Stimulated activated CD8-positive, alpha-beta memory T cell treated with anti-CD3 and anti-CD28 coated beads, Interleukin-15, amount 100 ng/mL, for 1 hour (primary cell): ENCODE results near the gene MIPEP.
"Not testable (repeated sequence)": the region's sequence is repeated elsewhere in the genome, so short reads cannot be mapped to it uniquely, and the experiment has no call there.

ENCODE experiments used
- DNase-seq: peaks from one replicate; pipeline ENCODE4 v3.0.0-alpha.2; 2020; ENCODE audit warnings: low read depth

MIPEP gene

GRCh38 chr13:23889615-23890607 lies 711 bp upstream of the MIPEP start:
- DNase-seq: no peak

- not testable (repeated sequence) for DNase-seq
Observed at GRCh38 chr13:23884361-23884760, 4.8 kb downstream of the MIPEP start.

DNA sequence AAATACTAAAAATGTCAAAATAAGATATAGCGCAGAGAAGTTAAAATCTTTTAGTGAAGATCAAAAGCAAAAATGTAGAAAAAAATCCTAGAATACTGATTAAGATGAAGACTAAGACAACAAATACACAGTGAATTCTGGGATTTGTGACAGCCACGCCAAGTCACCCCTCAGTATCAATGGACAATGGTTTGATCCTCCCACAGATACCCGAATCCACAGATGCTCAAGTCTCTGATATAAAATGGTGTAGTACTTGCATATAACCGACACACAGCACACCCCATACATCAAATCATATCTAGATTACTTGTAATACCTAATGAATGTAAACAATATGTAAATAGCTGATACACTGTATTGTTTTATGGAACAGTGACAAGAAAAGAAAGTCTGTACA lies 5.9 kb downstream of the MIPEP start:
- no peak for DNase-seq

GRCh38 chr13:23881402-23881800 lies 7.8 kb downstream of the MIPEP start:
- DNase-seq: not testable (repeated sequence)

DNA sequence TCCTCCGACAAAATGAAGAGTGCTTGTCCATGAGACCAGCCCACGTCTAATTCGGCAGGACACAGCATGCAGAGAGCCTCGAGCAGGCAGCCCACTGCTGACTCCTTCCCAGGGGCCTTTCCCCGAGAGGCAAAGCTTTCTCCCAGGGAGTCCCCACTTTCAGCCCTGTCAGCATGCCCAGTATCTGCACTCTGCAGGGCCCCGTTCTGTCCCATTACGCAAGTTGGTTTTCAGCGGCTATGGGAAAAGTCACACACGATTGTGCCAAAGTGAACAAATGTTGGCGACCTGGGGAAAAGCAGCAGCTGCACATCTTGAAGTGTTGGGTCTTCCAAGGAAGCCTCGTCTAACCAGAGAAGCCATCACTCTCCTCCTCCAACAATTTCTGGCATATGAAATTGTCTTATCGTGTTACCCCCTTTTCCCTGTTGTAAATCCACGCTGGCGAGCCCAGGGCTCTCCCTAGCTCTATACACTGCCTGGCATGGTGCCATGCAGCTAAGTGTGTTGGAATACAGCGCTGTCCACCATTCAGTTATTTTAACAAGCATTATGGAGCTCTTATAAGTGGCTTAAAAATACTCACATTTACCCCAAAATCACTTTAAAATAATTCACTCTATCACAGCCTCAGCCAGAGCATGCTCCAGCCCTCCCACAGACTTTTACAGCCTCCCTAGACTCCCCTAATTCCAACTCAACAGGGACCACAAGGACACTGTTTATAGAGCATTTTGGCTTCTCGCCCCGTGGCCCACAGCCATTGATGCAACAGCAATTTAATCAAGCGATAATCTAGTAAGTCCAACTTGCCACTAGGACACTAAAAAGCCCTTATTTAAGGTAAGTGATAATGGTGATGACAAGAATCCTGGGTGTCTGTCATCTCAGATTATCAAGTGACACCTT lies 8.5 kb downstream of the MIPEP start:
- not testable (repeated sequence) for DNase-seq

GRCh38 chr13:23877286-23877685 lies 11.9 kb downstream of the MIPEP start:
- DNase-seq: no peak

GRCh38 chr13:23876265-23876664 lies 12.9 kb downstream of the MIPEP start:
- DNase-seq: no peak

- DNase-seq: no peak
Observed at GRCh38 chr13:23871616-23872220, 17.5 kb downstream of the MIPEP start.

DNA sequence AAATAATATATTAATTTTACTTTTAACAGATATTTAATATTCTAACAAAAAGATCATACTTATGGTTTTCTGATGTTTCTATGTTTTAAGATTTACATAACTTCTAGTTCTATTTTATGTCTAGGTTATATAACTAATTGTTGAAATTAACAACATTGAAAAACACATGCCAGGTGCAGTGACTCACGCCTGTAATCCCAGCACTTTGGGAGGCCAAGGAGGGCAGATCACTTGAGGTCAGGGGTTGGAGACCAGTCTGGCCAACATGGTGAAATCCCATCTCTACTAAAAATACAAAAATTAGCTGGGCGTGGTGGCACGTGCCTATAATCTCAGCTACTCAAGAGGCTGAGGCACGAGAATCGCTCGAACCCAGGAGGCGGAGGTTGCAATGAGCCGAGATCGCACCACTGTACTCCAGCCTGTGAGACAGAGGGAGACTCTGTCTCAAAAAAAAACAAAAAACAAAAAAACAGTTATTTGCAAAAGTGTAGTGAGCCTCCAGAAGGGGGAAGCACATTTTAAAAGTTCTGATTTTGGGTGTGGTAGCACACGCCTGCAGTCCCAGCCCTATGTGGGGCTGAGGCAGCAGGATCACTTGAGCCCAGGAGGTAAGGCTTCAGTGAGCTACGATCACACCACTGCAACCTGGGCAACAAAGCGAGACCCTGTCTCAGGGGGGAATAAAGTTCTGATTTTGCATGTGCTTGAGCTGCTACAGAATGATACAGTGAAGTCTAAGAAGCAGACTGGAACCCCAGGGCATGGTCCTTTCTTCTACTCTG lies 18.7 kb downstream of the MIPEP start:
- no peak for DNase-seq

DNA sequence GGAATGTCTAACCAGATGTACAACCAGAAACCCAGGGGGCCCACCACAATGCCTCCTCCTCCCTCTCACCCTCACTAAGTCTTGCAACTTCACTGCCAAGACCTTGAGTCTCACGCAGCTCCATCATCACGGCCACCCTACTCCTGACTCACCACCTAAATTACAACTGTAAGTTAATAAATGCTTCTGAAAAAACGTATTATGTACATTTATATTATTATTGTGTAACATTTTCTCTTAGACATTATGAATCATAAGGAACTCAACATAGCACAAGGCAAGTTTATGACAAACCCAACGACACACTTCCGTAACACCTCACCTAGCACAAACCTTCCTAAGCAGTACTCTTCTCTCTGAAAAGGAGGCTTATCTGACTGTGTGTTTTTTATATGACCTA lies 20.7 kb downstream of the MIPEP start:
- DNase-seq: no peak

DNA sequence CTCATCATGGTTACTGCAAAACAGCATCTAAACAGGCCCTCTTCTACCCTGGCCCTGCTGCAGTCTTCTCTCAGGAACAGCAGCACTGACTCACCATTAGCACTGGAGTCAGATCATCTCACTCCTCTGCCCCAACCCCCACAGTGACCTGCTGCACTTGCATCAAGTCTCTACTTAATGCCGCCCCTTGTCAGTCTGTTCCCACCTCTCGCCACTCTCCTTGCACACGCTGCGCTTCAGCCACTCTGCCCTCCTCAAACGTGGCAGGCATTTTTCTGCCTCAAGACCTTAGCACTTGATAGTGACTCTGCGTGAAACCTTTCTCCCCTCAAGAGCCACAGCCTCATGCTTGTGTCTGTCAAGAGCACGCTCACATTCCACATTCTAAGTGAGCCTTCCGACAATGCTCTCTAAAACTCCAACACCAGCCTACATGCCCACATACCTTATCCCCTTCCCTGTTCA lies 22.1 kb downstream of the MIPEP start:
- no peak for DNase-seq

- no peak for DNase-seq
Observed at GRCh38 chr13:23866420-23867026, 22.7 kb downstream of the MIPEP start.

GRCh38 chr13:23865906-23866305 lies 23.3 kb downstream of the MIPEP start:
- DNase-seq: no peak

DNA sequence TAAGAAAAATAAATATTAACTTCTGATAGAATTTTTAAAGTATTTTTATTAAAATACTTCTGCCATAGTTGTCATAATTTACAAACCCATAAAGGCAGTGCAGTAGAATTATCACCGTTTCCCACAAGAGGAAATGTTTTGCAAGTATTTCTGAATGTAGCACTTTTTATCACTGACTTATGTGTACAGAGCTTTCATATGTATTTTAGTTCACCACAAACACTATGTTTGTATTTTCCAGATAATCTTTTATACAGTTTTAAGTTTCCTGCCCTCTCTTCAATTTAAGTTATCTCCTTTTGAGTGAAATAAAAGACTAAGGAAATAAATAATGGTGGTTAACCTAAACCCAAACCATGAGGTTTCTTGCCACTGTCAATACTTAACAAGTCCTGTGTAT lies 24.2 kb downstream of the MIPEP start:
- no peak for DNase-seq

GRCh38 chr13:23861310-23861709 lies 27.9 kb downstream of the MIPEP start:
- DNase-seq: no peak

- no peak for DNase-seq
Observed at GRCh38 chr13:23859904-23860303, 29.3 kb downstream of the MIPEP start.

DNA sequence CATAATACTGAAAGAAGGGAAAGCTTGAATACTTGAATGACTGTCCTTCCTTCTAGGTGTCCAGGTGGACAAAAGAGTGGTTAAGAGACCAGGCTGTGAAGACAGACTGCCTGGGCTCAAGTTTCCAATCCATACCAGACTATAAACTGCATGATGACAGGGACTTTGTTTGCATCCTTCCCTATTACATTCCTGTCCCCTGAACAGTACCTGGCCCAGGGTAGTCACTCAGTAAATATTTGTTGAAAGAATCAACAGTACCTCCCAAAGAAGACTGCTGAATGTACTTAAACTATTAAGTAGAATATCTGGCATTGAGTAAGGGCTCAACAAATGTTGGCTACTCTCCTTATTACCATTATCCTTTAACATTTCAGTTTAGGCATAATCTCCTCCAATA lies 29.7 kb downstream of the MIPEP start:
- DNase-seq: no peak

- no peak for DNase-seq
Observed at GRCh38 chr13:23858546-23858945, 30.7 kb downstream of the MIPEP start.

- no peak for DNase-seq
Observed at GRCh38 chr13:23856008-23856750, 33.0 kb downstream of the MIPEP start.

- DNase-seq: no peak
Observed at GRCh38 chr13:23855360-23855759, 33.8 kb downstream of the MIPEP start.
